ENCODE data around the gene LARP4B. TPM values are rescaled to one million over a fixed set of nuclear protein-coding genes. Genes with fewer than 3 reads are reported as not detected.
A peak's percentile ranks its signal among the peaks of the same experiment; 100 is the strongest.

LARP4B gene
- total RNA-seq, 1 donor from 2014 or later: 58.4 TPM

- TF ChIP-seq, protein P1, sequence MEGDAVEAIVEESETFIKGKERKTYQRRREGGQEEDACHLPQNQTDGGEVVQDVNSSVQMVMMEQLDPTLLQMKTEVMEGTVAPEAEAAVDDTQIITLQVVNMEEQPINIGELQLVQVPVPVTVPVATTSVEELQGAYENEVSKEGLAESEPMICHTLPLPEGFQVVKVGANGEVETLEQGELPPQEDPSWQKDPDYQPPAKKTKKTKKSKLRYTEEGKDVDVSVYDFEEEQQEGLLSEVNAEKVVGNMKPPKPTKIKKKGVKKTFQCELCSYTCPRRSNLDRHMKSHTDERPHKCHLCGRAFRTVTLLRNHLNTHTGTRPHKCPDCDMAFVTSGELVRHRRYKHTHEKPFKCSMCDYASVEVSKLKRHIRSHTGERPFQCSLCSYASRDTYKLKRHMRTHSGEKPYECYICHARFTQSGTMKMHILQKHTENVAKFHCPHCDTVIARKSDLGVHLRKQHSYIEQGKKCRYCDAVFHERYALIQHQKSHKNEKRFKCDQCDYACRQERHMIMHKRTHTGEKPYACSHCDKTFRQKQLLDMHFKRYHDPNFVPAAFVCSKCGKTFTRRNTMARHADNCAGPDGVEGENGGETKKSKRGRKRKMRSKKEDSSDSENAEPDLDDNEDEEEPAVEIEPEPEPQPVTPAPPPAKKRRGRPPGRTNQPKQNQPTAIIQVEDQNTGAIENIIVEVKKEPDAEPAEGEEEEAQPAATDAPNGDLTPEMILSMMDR (conservative IDR thresholded peaks at IDR 0.05; ENCODE audit: low read depth, low read length): no peak
- H3K4me3 ChIP-seq (ENCODE audit: low read depth, low read length): no peak overlapping the region
- no peak for DNase-seq (ENCODE audit: low read depth)
Observed at GRCh38 chr10:792083-792791, 139.3 kb downstream of the LARP4B start.

DNA sequence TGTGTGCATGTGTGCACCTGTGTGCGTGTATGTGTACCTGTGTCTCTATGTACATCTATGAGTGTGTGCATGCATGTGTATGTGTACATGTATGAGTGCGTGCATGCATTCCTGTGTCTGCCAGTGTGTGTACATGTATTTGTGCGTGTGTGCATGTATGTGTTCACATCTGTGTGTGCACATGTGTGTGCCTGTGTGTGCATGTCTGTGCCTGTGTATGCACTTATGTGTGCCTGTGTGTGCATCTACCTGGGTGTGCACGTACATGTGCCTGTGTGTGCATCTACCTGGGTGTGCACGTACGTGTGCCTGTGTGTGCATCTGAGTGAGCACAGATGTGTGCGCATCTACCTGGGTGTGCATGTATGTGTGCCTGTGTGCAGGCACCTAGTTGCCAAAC lies 139.9 kb downstream of the LARP4B start:
- no peak overlapping the region for H3K4me3 ChIP-seq (ENCODE audit: low read depth, low read length)
- DNase-seq (ENCODE audit: low read depth): no peak
- TF ChIP-seq, protein P1 (conservative IDR thresholded peaks at IDR 0.05; ENCODE audit: low read depth, low read length): no peak

DNA sequence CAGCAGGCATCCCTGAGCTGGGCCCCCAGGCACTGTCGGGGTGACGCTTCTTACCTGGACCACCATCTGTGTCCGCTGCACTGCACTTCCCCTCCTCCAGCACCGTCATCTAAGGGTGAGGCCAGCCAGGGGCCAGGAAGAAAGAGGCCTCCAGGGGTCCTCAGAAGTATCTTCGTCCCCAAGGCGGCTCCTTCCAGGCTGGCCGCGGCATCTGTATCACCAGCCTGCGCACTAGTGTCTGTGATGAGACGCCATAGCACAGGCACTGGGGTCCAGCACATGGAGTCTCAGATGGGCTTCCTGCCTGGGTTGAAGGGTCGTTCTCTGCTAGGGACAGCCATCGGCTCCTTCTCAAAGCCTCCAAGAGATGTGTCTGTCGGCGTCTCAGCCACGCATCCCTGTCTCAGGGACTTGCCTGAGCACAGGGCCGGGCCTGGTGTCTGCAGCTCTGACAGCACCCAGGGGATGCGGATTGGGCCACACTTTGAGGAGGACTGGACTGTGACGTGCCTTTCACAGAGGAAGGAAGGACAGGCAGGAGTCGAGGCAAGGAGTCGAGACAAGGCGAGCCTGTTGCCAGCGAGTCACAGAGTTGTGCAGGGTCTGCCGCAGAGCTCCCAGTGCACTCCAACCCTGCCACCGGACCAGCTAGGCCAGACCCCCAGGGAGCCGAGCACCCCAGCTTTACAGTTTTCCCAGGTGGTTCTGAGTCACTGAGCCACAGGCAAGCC lies 140.5 kb downstream of the LARP4B start:
- DNase-seq (ENCODE audit: low read depth): no peak
- TF ChIP-seq, protein P1 (conservative IDR thresholded peaks at IDR 0.05; ENCODE audit: low read depth, low read length): no peak
- no peak overlapping the region for H3K4me3 ChIP-seq (ENCODE audit: low read depth, low read length)

DNA sequence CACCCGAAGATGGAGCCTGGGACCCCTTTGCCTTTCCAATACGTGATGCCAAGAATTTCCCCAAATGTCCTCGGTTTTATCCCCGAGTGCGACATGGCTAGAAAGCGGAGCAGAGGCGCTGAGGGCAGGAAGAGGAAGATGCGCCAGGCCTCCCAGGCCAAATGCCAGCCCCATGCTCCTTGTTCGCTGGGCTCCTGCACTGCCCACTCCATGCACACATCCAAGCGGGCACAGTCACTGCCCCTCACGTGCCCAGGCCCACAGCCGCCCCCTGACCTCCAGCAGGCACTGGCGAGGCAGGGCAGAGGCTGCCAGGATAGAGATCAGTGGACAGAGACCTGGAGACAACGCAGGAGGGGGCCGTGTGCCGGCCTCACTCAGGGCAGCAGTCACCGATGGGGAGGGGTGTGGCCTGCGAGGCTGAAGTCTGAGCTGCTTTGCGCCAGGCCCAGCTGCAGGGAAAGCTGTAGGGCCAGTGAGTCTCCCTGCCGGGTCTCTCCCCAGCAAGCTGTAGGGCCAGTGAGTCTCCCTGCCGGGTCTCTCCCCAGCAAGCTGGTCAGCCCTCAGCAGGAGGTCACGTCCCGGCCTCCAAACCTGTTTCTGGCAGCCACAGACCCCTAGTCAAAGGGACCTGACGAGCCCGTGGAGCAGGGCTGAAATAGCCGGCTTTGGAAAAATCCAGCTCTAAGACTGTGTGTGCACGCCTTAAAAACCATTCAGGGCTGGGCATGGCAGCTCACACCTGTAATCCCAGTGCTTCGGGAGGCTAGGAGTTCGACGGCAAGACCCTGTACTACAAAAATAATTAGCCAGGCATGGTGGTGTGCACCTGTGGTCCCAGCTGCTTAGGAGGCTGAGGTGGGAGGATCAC lies 141.4 kb downstream of the LARP4B start:
- no peak for DNase-seq (ENCODE audit: low read depth)
- H3K4me3 ChIP-seq (ENCODE audit: low read depth, low read length): no peak overlapping the region
- TF ChIP-seq, protein P1 (conservative IDR thresholded peaks at IDR 0.05; ENCODE audit: low read depth, low read length): no peak

GRCh38 chr10:788796-789748 lies 142.4 kb downstream of the LARP4B start:
- DNase-seq (ENCODE audit: low read depth): no peak
- TF ChIP-seq, protein P1 (conservative IDR thresholded peaks at IDR 0.05; ENCODE audit: low read depth, low read length): peak; percentile 16
- H3K4me3 ChIP-seq (ENCODE audit: low read depth, low read length): no peak overlapping the region
